ENCODE results near the gene RPL10A.

DNA sequence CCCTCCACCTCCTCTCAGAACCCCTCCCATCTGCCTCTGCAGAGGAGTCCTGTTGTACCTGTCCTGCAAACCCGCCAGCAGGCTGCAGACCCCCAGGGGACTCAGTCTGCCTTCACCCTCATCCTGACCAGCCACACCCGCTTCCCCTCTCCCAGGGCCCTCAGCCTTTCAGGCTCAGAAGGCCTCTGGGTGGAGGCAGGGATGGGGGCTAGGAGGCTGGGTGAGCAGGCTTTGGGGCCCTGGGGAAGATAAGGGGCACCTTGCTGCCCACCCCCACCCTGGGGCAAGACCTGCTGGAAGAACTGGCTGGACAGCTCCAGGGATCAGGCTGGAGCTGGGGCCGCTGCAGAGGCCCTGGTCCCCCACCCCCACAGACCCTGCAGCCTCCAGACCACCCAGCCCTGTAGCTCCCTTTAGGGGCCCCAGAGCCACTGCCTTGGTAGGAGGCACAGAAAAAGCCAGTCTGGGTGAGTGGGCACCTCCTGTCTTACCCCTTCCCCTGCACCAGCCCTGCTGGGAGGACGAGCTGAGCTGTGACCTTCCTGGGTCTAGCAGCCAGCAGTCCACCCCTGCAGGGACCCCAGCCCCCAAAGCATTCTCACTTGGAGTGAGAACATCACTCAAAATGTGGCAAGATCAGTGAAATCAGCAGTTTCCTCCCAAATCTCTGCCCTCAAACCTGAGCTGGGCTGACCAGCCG lies 23.5 kb downstream of the RPL10A start:
- TF ChIP-seq, protein P1, sequence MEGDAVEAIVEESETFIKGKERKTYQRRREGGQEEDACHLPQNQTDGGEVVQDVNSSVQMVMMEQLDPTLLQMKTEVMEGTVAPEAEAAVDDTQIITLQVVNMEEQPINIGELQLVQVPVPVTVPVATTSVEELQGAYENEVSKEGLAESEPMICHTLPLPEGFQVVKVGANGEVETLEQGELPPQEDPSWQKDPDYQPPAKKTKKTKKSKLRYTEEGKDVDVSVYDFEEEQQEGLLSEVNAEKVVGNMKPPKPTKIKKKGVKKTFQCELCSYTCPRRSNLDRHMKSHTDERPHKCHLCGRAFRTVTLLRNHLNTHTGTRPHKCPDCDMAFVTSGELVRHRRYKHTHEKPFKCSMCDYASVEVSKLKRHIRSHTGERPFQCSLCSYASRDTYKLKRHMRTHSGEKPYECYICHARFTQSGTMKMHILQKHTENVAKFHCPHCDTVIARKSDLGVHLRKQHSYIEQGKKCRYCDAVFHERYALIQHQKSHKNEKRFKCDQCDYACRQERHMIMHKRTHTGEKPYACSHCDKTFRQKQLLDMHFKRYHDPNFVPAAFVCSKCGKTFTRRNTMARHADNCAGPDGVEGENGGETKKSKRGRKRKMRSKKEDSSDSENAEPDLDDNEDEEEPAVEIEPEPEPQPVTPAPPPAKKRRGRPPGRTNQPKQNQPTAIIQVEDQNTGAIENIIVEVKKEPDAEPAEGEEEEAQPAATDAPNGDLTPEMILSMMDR (IDR thresholded peaks at IDR 0.05), result no peak
- no peak for TF ChIP-seq POLR2A (IDR thresholded peaks at IDR 0.05)
